H9 (cell line): ENCODE data around the gene RABL3. TPM values are rescaled to one million over a fixed set of nuclear protein-coding genes. Genes with fewer than 3 reads are reported as not detected.
A peak's percentile ranks its signal among the peaks of the same experiment; 100 is the strongest.

Experiments
- DNase-seq: peaks from one replicate; pipeline ENCODE4 v3.0.0-alpha.2; 2017
- H2AFZ ChIP-seq: one replicate; pipeline ENCODE4 v1.6.1; 2013; ENCODE audit warnings: mild to moderate bottlenecking, low read length, control low read depth, moderate library complexity
- H2AK5ac ChIP-seq: 2 replicates; pipeline ENCODE4 v1.6.1; 2013; ENCODE audit warnings: low read length, control low read depth, mixed read lengths; ENCODE audit not compliant: insufficient read length
- H2BK120ac ChIP-seq: one replicate; pipeline ENCODE4 v1.6.1; 2013; ENCODE audit warnings: low read depth, mild to moderate bottlenecking, low read length, control low read depth, inconsistent platforms; ENCODE audit not compliant: poor library complexity, severe bottlenecking
- H2BK12ac ChIP-seq: 2 replicates; pipeline ENCODE4 v1.6.1; 2013; ENCODE audit warnings: low read length, control low read depth, mixed read lengths, low read depth; ENCODE audit not compliant: insufficient read length
- H2BK15ac ChIP-seq: 2 replicates; pipeline ENCODE4 v1.6.1; 2013; ENCODE audit warnings: low read depth, low read length, control low read depth
- H2BK20ac ChIP-seq: one replicate; pipeline ENCODE4 v1.6.1; 2013; ENCODE audit warnings: low read depth, mild to moderate bottlenecking, low read length, control low read depth, inconsistent platforms; ENCODE audit not compliant: poor library complexity, severe bottlenecking
- H2BK5ac ChIP-seq: 2 replicates; pipeline ENCODE4 v1.6.1; 2013; ENCODE audit warnings: low read length, control low read depth, mixed read lengths; ENCODE audit not compliant: insufficient read length
- H3K14ac ChIP-seq: 2 replicates; pipeline ENCODE4 v1.6.1; 2013; ENCODE audit warnings: low read length, control low read depth; ENCODE audit not compliant: insufficient read depth
- H3K18ac ChIP-seq: 2 replicates; pipeline ENCODE4 v1.6.1; 2013; ENCODE audit warnings: low read depth, mild to moderate bottlenecking, mixed read lengths, low read length, control low read depth; ENCODE audit not compliant: insufficient read length
- H3K23ac ChIP-seq: 2 replicates; pipeline ENCODE4 v1.6.1; 2013; ENCODE audit warnings: low read length, control low read depth, mixed read lengths, low read depth; ENCODE audit not compliant: insufficient read length
- H3K23me2 ChIP-seq: 2 replicates; pipeline ENCODE4 v1.6.1; 2013; ENCODE audit warnings: low read depth, mild to moderate bottlenecking, mixed read lengths, low read length, control low read depth; ENCODE audit not compliant: insufficient read length, poor library complexity, severe bottlenecking
- H3K27ac ChIP-seq: 2 replicates; pipeline ENCODE4 v1.5.1; 2013; ENCODE audit warnings: low read length, control low read depth, mixed read lengths, low read depth; ENCODE audit not compliant: insufficient read length
- H3K27me3 ChIP-seq: 2 replicates; pipeline ENCODE4 v1.6.1; 2013; ENCODE audit warnings: low read length, control low read depth, inconsistent platforms; ENCODE audit not compliant: insufficient read depth
- H3K4ac ChIP-seq: 2 replicates; pipeline ENCODE4 v1.6.1; 2013; ENCODE audit warnings: low read depth, mild to moderate bottlenecking, control low read depth, inconsistent platforms, low read length, moderate library complexity
- H3K4me1 ChIP-seq: 2 replicates; pipeline ENCODE4 v1.6.1; 2013; ENCODE audit warnings: low read length, control low read depth, inconsistent platforms; ENCODE audit not compliant: insufficient read depth
- H3K4me2 ChIP-seq: 2 replicates; pipeline ENCODE4 v1.6.1; 2013; ENCODE audit warnings: low read length, control low read depth, mixed read lengths; ENCODE audit not compliant: insufficient read length, insufficient read depth
- H3K56ac ChIP-seq: 2 replicates; pipeline ENCODE4 v1.6.1; 2013; ENCODE audit warnings: low read depth, mild to moderate bottlenecking, mixed read lengths, low read length, control low read depth; ENCODE audit not compliant: insufficient read length
- H3K79me1 ChIP-seq: 2 replicates; pipeline ENCODE4 v1.6.1; 2013; ENCODE audit warnings: low read depth, mild to moderate bottlenecking, moderate library complexity, low read length, control low read depth, inconsistent platforms; ENCODE audit not compliant: insufficient read depth, poor library complexity, severe bottlenecking
- H3K79me2 ChIP-seq: 2 replicates; pipeline ENCODE4 v1.6.1; 2013; ENCODE audit warnings: low read length, control low read depth, inconsistent platforms; ENCODE audit not compliant: insufficient read depth
- H3K9ac ChIP-seq: 2 replicates; pipeline ENCODE4 v1.6.1; 2013; ENCODE audit warnings: low read length, control low read depth, mixed read lengths; ENCODE audit not compliant: insufficient read length; ENCODE audit errors: extremely low read depth
- H3K9me3 ChIP-seq: one replicate; pipeline ENCODE4 v1.6.1; 2013; ENCODE audit warnings: low read depth, low read length, inconsistent platforms; ENCODE audit not compliant: control insufficient read depth
- H3T11ph ChIP-seq: one replicate; pipeline ENCODE4 v1.6.1; 2013; ENCODE audit warnings: mild to moderate bottlenecking, low read length, control low read depth, inconsistent platforms
- H4K20me1 ChIP-seq: one replicate; pipeline ENCODE4 v1.6.1; 2013; ENCODE audit not compliant: control insufficient read depth, insufficient read length, insufficient read depth
- H4K5ac ChIP-seq: 2 replicates; pipeline ENCODE4 v1.6.1; 2013; ENCODE audit warnings: low read depth, mild to moderate bottlenecking, mixed read lengths, low read length, control low read depth; ENCODE audit not compliant: insufficient read length
- H4K8ac ChIP-seq: replicated peaks from 2 replicates; pipeline ENCODE4 v1.6.1; 2013; ENCODE audit warnings: low read length, control low read depth, mixed read lengths, low read depth; ENCODE audit not compliant: insufficient read length
- H4K91ac ChIP-seq: 2 replicates; pipeline ENCODE4 v1.6.1; 2013; ENCODE audit warnings: low read depth, mild to moderate bottlenecking, moderate library complexity, mixed read lengths, low read length, control low read depth; ENCODE audit not compliant: insufficient read length
- H3K27ac Mint-ChIP-seq, 3 experiments: 2 replicates in 2 of 3; 3 replicates in 1 of 3; pipeline ENCODE4 v1.8.0; 2020 to 2021; ENCODE audit warnings: mixed read lengths in 3 of 3, mild to moderate bottlenecking in 1 of 3, moderate library complexity in 1 of 3
- H3K27me3 Mint-ChIP-seq: 2 replicates; pipeline ENCODE4 v1.8.0; 2021; ENCODE audit warnings: low read depth, mild to moderate bottlenecking, moderate library complexity, mixed read lengths
- H3K36me3 Mint-ChIP-seq, 3 experiments: 2 replicates in 2 of 3; 3 replicates in 1 of 3; pipeline ENCODE4 v1.8.0; 2020 to 2021; ENCODE audit warnings: low read depth in 3 of 3, mixed read lengths in 3 of 3; ENCODE audit not compliant: insufficient read depth in 1 of 3
- H3K4me1 Mint-ChIP-seq, 2 experiments: 2 replicates each; pipeline ENCODE4 v1.8.0; 2020; ENCODE audit warnings: mixed read lengths in 2 of 2
- H3K4me3 Mint-ChIP-seq, 2 experiments: 2 replicates in 1 of 2; 3 replicates in 1 of 2; pipeline ENCODE4 v1.8.0; 2020 to 2021; ENCODE audit warnings: mild to moderate bottlenecking in 2 of 2, mixed read lengths in 2 of 2, moderate library complexity in 1 of 2
- H3K9me3 Mint-ChIP-seq, 2 experiments: 2 replicates in 1 of 2; 3 replicates in 1 of 2; pipeline ENCODE4 v1.8.0; 2020; ENCODE audit warnings: mild to moderate bottlenecking in 2 of 2, mixed read lengths in 2 of 2, moderate library complexity in 1 of 2
- WGBS: extraction: QIAGEN DNeasy Blood & Tissue Kit; methylation state at CpG from one replicate; pipeline ENCODE4 v1.1.7; 2013; ENCODE audit warnings: missing lambda C conversion rate, low lambda C conversion rate, mixed read lengths; ENCODE audit not compliant: insufficient read length; ENCODE audit errors: extremely low coverage; 5-methylcytosine and 5-hydroxymethylcytosine counted together
- total RNA-seq: library from RNA; stranded (reverse); gene quantifications from 2 replicates; pipeline ENCODE4 v1.2.1, GENCODE V29; 2021
- TF ChIP-seq, protein P1 (sequence below): fragments of 200-600 bp; sonication (generic); conservative IDR thresholded peaks from 3 replicates; pipeline ENCODE4 v1.8.0; 2021; ENCODE audit warnings: antibody characterized with exemption, mild to moderate bottlenecking

The RABL3 gene
- total RNA-seq, 1 experiment from 2014 or later = 26.7 TPM

DNA sequence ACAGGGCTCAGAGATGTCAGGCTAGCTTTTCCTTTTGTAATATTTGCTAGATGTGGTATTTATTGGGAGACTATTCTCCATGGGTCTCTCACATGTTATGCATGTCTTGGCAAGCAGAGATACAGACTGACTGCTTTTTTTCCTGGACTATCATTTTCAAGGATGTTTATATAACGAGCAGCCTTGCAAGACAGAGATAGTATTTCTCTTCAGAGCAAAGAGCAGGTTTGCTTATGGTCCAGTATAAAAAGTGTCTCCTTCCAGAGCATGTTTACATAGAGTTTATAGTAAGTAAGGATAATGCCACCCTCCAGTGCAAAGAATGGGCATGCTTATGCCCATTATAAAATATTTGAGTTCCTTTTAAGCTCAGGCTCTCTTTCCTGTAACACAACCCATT lies 24.8 kb upstream of the RABL3 start:
- Histone ChIP-seq H3K79me1 (no peaks in the 10 kb centered on the region), H2AFZ (no peak overlapping the region), H3K23me2 (no peaks in the 10 kb centered on the region), H3K4me2 (no peak overlapping the region), H4K8ac (no peak overlapping the region), H3K27me3 (no peaks in the 10 kb centered on the region), H4K91ac (no peak overlapping the region), H2BK120ac (no peak overlapping the region), H3K23ac (no peak overlapping the region), H4K20me1 (no peaks in the 10 kb centered on the region), H2BK12ac (no peak overlapping the region), H3K4ac (no peak overlapping the region), H3K4me1 (peaks cover 8% of the 10 kb centered on the region), H3K14ac (no peak overlapping the region), H3K9ac (no peak overlapping the region), H3K18ac (no peak overlapping the region), H2BK20ac (no peak overlapping the region), H4K5ac (no peak overlapping the region), H3K79me2 (peaks cover 11% of the 10 kb centered on the region; the same call in 1 of the 2 replicates), H3T11ph (no peak overlapping the region), H3K56ac (no peak overlapping the region), H2BK15ac (no peak overlapping the region), H2AK5ac (no peak overlapping the region), H2BK5ac (no peak overlapping the region), H3K27ac (no peak overlapping the region), H3K9me3 (no peaks in the 10 kb centered on the region)
- H3K4me1 Mint-ChIP-seq = peaks cover 44 to 57% of the 10 kb centered on the region in 2 experiments
- DNase-seq = no peak
- 0 out of 7 replicates have a peak overlapping the region, but pooled peaks of 1 of the 3 experiments have one; percentile 31 for H3K27ac Mint-ChIP-seq
- H3K4me3 Mint-ChIP-seq = no peak overlapping the region
- H3K9me3 Mint-ChIP-seq = no peaks in the 10 kb centered on the region
- TF ChIP-seq, protein P1, sequence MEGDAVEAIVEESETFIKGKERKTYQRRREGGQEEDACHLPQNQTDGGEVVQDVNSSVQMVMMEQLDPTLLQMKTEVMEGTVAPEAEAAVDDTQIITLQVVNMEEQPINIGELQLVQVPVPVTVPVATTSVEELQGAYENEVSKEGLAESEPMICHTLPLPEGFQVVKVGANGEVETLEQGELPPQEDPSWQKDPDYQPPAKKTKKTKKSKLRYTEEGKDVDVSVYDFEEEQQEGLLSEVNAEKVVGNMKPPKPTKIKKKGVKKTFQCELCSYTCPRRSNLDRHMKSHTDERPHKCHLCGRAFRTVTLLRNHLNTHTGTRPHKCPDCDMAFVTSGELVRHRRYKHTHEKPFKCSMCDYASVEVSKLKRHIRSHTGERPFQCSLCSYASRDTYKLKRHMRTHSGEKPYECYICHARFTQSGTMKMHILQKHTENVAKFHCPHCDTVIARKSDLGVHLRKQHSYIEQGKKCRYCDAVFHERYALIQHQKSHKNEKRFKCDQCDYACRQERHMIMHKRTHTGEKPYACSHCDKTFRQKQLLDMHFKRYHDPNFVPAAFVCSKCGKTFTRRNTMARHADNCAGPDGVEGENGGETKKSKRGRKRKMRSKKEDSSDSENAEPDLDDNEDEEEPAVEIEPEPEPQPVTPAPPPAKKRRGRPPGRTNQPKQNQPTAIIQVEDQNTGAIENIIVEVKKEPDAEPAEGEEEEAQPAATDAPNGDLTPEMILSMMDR = no peak
- H3K27me3 Mint-ChIP-seq = no peaks in the 10 kb centered on the region
- no CpG with 5 or more reads among the region's 1 CpG for WGBS
- H3K36me3 Mint-ChIP-seq = peaks cover 0 to 11% (median 2%) of the 10 kb centered on the region in 3 experiments; a peak in 4 of 7 replicates
